NCI-H1436 treated with DMSO at 0.1 percent for 48 hours (cell line): Measurements from ENCODE around the gene CUTA.

Experiments used
- DNase-seq: peaks from one replicate; lab custom pipeline; 2025; lab: John Stamatoyannopoulos, UW

Gene CUTA

GRCh38 chr6:33439956-33440648, 22.2 kb upstream of the CUTA start:
- DNase-seq: no peak

- DNase-seq: no peak
Measured at GRCh38 chr6:33438978-33439594, 21.2 kb upstream of the CUTA start.

- no peak for DNase-seq
Measured at GRCh38 chr6:33437666-33438065, 19.8 kb upstream of the CUTA start.

- DNase-seq: no peak
Measured at GRCh38 chr6:33434961-33435360, 17.1 kb upstream of the CUTA start.

- DNase-seq: no peak
Measured at GRCh38 chr6:33433544-33434191, 15.8 kb upstream of the CUTA start.

GRCh38 chr6:33433001-33433543, 15.2 kb upstream of the CUTA start:
- no peak for DNase-seq

- DNase-seq: no peak
Measured at GRCh38 chr6:33432546-33432945, 14.6 kb upstream of the CUTA start.

- DNase-seq: no peak
Measured at GRCh38 chr6:33431880-33432541, 14.1 kb upstream of the CUTA start.

GRCh38 chr6:33430991-33431879, 13.3 kb upstream of the CUTA start:
- no peak for DNase-seq

GRCh38 chr6:33430334-33430733, 12.4 kb upstream of the CUTA start:
- no peak for DNase-seq

GRCh38 chr6:33429750-33430052, 11.8 kb upstream of the CUTA start:
- DNase-seq: no peak

GRCh38 chr6:33428966-33429749, 11.3 kb upstream of the CUTA start:
- no peak for DNase-seq

- DNase-seq: no peak
Measured at GRCh38 chr6:33428224-33428965, 10.5 kb upstream of the CUTA start.

- no peak for DNase-seq
Measured at GRCh38 chr6:33427585-33428223, 9.8 kb upstream of the CUTA start.

- DNase-seq: no peak
Measured at GRCh38 chr6:33426590-33427511, 8.9 kb upstream of the CUTA start.

GRCh38 chr6:33425668-33426577, 8.0 kb upstream of the CUTA start:
- DNase-seq: no peak

- no peak for DNase-seq
Measured at GRCh38 chr6:33424855-33425667, 7.2 kb upstream of the CUTA start.
